Urinary bladder (tissue), 4 donors: ENCODE data around the gene C14orf93. TPM values are rescaled to one million over a fixed set of nuclear protein-coding genes. Genes with fewer than 3 reads are reported as not detected.

Experiments
- DNase-seq: peaks from one replicate; pipeline ENCODE4 v3.0.0-alpha.2; 2015; ENCODE audit errors: extremely low spot score
- H3K27ac ChIP-seq: one replicate; pipeline ENCODE4 v1.5.1; 2013; ENCODE audit warnings: low read depth, mild to moderate bottlenecking, moderate library complexity
- H3K36me3 ChIP-seq: one replicate; pipeline ENCODE4 v1.6.1; 2013; ENCODE audit warnings: mild to moderate bottlenecking, moderate library complexity; ENCODE audit not compliant: insufficient read depth
- H3K4me1 ChIP-seq: one replicate; pipeline ENCODE4 v1.6.1; 2013; ENCODE audit warnings: mild to moderate bottlenecking, moderate library complexity; ENCODE audit not compliant: insufficient read depth
- H3K4me3 ChIP-seq: one replicate; pipeline ENCODE4 v1.5.1; 2013; ENCODE audit warnings: low read depth, low read length
- WGBS: extraction: QIAGEN DNeasy Blood & Tissue Kit; methylation state at CpG from one replicate; pipeline ENCODE4 v1.1.7; 2013; 5-methylcytosine and 5-hydroxymethylcytosine counted together
- polyA plus RNA-seq: library from polyadenylated mRNA; stranded (reverse); fragments of 200-250 nt; gene quantifications from one replicate; pipeline ENCODE4 v1.2.3, GENCODE V29; 2013
- total RNA-seq: library from RNA; depleted of rRNA; stranded (reverse); fragments of >200 nt; gene quantifications from one replicate; pipeline ENCODE4 v1.2.3, GENCODE V29; 2014
- donor health status: healthy with polysubstance abuse.
- donor health status: healthy.

The C14orf93 gene
- total and polyA plus RNA-seq, 2 donors, result 10.4 to 14.5 TPM

GRCh38 chr14:23000860-23001259 lies 9.1 kb downstream of the C14orf93 start:
- Histone ChIP-seq H3K27ac (no peak overlapping the region), H3K36me3 (peaks cover 2% of the 10 kb centered on the region), H3K4me1 (no peaks in the 10 kb centered on the region), H3K4me3 (no peak overlapping the region)
- DNase-seq, result no peak
- WGBS, result 92% methylated on average over 2 of the region's 2 CpGs

DNA sequence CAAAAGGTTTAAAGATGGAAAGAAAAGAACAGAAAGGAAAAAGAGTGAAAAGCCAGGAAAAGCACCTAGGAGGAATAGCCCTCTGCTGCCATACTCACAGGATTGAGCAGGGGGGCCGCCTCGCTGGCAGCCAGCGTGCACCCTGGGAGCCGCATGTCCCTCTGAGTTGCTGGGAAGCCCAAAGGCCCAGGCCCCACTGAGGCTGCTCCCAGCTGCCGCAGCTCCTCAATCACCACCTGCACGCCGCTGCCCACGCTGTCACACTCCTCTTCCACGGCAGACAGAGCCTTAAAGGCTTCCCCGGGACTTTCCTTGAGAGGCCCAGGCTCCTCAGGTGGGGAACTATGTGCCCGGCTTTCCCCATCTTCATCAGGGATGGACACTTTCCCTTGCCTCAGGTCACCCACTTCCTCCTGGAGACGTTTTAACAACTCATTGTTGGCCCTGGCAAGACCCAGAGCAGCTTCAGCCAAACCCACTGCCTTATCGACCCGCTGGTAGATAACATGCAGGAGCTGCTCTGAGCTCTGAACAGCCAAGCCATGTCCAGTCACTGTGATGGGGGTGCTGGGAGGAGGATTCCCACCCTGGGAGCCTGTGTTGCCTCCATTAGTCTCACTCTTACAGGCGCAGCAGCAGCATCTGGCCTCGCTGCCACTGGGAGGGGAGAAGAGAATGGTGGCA lies 11.5 kb downstream of the C14orf93 start:
- Histone ChIP-seq H3K36me3 (peaks cover 2% of the 10 kb centered on the region), H3K4me3 (no peak overlapping the region), H3K4me1 (no peaks in the 10 kb centered on the region), H3K27ac (no peak overlapping the region)
- no peak for DNase-seq
- 87% methylated on average over 16 of the region's 16 CpGs for WGBS

DNA sequence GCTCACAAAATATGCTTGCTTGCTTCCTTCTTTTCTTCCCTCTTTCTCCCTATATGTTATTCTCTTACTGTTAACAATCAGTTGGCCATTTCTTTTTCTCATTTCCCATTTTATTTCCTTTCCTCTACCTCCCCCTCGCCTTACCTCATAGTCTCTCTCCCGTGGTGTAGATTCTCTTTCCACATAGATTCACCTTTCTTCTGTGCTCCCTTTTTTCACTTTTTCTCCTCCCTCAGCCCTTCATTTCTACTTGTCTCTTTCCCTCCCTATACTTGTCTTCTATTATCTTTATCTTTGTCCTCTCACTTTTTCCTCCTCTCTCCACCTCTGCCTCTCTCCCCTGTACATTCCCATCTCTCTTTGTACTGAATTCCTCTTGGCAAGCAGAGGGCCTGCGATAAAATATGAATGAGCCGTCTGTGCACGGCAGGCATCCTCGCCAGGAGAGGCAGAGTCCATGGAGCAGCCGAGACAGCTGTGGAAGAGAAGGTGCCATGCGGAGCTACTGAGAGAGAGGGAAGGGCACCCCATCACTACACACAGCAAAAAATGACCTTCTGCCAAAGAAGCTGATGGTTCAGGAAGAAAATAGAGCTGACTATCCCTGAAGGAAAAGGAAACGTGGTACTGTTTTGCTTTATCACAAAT lies 12.1 kb downstream of the C14orf93 start:
- Histone ChIP-seq H3K4me3 (no peak overlapping the region), H3K4me1 (no peaks in the 10 kb centered on the region), H3K36me3 (peaks cover 2% of the 10 kb centered on the region), H3K27ac (no peak overlapping the region)
- WGBS, result 75% methylated on average over 9 of the region's 9 CpGs
- no peak for DNase-seq

DNA sequence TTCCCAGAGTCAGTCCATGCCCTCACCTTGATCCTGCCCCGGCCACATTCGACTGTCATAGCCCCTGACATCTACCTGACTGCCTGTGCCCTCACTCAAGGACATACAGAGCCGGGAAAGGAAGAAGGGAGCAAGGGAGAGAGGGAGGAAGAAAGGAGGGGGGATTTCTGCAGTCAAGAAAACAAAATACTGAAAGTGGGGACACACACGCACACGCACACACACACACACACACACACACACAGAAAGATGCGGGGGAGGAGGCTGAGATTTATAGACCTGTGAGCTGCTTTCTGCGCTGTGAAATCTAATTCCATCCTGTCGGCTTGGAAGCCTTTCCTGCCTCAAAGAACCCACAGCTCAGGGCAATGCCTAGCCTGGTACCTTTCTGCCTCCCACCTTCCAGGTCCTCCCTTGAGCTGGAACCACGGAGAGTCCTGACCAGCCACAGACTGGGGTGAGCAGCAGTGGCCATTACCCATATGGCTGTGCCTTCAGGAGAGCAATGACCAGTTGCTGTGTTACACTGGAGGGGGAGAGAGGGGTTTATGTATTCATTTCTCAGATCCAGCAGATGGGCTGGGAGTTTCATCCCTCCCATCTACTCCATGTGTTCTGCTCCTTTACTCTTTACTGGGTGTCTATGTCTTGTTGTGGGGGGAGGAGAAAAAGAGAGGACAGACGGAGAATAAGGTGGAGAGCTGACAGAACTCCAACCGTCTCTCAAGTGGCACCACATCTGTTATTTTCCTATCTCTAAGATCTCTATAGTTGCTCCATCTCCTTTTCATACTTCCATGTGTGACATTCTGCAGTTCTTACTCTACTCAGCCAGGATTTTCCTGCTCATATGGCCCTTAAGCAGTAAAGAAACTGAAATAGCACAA lies 12.9 kb downstream of the C14orf93 start:
- WGBS, result 68% methylated on average over 11 of the region's 11 CpGs
- H3K27ac ChIP-seq, result no peak overlapping the region
- H3K36me3 ChIP-seq, result peaks cover 2% of the 10 kb centered on the region
- DNase-seq, result no peak
- H3K4me3 ChIP-seq, result no peak overlapping the region
- H3K4me1 ChIP-seq, result no peaks in the 10 kb centered on the region

DNA sequence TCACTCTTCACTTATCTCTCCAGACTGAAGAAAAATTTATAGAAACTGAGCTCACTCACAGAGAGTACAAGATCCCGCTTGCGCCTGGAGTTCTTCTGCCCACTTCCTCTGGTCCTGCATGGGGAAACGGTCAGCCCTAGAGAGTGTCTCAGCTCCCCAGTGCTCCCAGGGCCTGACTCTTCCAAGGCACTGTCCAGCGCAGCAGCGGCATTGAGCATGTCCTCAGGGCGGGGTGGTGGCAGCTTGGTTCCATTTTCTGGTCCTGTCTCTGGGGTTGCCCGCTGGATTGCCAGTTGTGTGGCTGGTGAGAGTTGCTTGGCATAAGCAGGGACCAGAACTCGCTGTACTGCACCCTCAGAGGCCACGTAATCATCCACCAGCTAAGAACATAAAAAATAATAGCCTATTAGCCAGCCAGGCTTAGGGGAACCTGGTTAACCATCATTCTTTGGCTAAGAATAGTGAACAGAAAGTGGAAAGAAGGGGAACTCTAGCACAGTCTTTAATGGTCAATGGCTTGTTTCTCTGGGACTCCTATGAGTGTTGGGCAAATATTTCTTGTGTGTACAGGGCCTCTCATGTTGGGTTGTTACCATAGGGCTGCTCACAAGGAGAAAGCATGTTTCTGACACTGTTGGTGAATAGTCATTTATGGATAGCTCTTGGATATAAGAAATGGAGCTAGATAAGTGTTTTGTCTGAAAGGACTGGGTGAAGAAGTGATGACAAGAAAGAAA lies 13.9 kb downstream of the C14orf93 start:
- Histone ChIP-seq H3K4me1 (no peaks in the 10 kb centered on the region), H3K4me3 (no peak overlapping the region), H3K36me3 (peaks cover 2% of the 10 kb centered on the region), H3K27ac (no peak overlapping the region)
- WGBS, result 93% methylated on average over 9 of the region's 9 CpGs
- no peak for DNase-seq

GRCh38 chr14:22994762-22995275 lies 15.1 kb downstream of the C14orf93 start:
- Histone ChIP-seq H3K27ac (no peak overlapping the region), H3K4me1 (no peaks in the 10 kb centered on the region), H3K4me3 (no peak overlapping the region), H3K36me3 (peaks cover 2% of the 10 kb centered on the region)
- DNase-seq, result no peak
- 5% methylated on average over 4 of the region's 4 CpGs for WGBS

- Histone ChIP-seq H3K4me3 (no peak overlapping the region), H3K4me1 (no peaks in the 10 kb centered on the region), H3K27ac (no peak overlapping the region), H3K36me3 (no peaks in the 10 kb centered on the region)
- no peak for DNase-seq
Measured at GRCh38 chr14:22993517-22993916, 16.4 kb downstream of the C14orf93 start.

GRCh38 chr14:22991852-22992251 lies 18.1 kb downstream of the C14orf93 start:
- 90% methylated on average over 8 of the region's 8 CpGs for WGBS
- no peak for DNase-seq
- Histone ChIP-seq H3K4me3 (no peak overlapping the region), H3K4me1 (no peaks in the 10 kb centered on the region), H3K27ac (no peak overlapping the region), H3K36me3 (no peaks in the 10 kb centered on the region)

DNA sequence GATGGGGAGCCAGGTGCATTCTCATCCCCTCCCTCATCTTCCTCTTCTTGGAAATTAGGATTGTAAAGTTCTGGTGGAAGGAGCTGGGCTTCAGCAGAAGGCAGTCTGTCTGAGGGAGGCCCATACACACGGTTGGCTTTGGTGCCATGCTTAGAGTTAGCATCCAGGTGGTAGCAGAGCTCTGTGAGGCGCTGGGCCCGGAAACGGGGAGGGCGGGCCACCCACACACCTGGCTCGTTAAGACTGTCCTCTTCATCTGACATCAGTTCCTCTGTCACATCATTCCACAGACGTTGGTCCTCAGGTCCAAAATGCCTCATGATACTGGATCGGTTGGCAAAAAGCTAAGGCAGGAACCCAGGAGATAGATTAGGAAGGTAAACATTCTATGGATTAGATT lies 22.7 kb downstream of the C14orf93 start:
- 84% methylated on average over 8 of the region's 8 CpGs for WGBS

DNA sequence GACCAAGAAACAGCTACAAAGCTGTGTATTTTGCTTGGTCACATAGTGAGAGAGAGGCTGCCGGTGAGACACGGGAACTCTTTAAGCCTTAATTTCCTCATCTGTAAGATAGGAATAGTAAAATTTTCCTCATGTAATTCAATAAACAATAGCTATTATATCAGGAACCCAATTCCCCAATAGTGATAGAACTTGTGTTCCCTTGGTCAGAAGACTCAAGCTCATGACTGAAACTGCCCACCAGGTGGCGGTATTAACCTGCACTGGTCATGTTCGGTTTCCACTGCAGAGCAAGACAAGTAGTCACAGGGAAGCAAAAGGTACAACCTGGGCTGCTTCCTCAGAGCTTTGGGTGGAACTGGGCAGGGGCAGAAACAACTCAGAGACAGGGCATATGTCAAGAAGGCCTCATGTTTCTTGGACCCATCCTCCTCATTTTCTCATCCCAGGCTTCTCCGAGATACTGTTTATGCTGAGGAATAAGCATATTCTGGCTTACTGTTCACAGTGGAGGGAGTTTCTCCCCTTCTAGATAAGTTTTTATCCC lies 23.4 kb downstream of the C14orf93 start:
- no peak overlapping the region for H3K4me3 ChIP-seq
- H3K36me3 ChIP-seq, result no peaks in the 10 kb centered on the region
- WGBS, result 22% methylated on average over 5 of the region's 5 CpGs
- no peak overlapping the region for H3K27ac ChIP-seq
- no peak for DNase-seq
- no peaks in the 10 kb centered on the region for H3K4me1 ChIP-seq

More for the DNA sequence above, 22.7 kb downstream of the C14orf93 start:
- Histone ChIP-seq H3K27ac (no peak overlapping the region), H3K4me1 (no peaks in the 10 kb centered on the region), H3K36me3 (no peaks in the 10 kb centered on the region), H3K4me3 (no peak overlapping the region)
- DNase-seq, result no peak

GRCh38 chr14:22985894-22986507 lies 23.9 kb downstream of the C14orf93 start:
- H3K36me3 ChIP-seq, result no peaks in the 10 kb centered on the region
- no peaks in the 10 kb centered on the region for H3K4me1 ChIP-seq
- H3K27ac ChIP-seq, result no peak overlapping the region
- H3K4me3 ChIP-seq, result no peak overlapping the region
- WGBS, result 65% methylated on average over 2 of the region's 2 CpGs
- DNase-seq, result no peak

DNA sequence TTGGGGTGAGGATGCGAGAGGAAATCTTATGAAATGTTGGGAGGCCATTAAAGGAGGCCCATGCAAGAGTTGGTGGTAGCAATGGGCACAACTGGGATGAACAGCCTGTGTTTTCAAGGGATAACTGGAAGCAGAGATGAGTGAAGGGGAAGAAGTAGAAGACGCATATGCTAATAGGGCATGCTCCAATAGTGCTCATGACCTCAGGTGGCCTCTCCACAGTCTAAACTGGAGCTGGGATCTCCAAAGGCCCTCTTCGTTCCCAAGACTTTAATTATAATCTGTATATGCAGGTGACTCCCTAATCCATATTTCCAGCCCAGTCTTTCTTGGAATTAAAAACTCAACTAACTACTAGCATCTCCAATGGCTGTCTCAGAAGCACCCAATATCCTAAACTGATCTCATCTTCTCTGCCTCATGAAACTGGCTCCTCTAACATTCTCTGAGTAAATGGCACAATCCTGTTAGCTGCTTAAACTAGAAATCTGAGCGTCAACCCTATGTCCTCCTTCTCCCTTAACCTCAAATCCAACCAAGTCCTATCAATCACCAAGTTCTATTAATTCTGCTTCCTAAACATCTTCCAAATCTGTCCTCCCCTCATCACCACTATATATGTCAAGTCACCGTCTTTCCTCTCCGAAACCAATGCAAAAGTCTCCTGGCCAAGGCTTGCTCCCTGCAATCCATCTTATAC lies 24.8 kb downstream of the C14orf93 start:
- WGBS, result 93% methylated on average over 6 of the region's 6 CpGs
- no peaks in the 10 kb centered on the region for H3K4me1 ChIP-seq
- H3K36me3 ChIP-seq, result no peaks in the 10 kb centered on the region
- DNase-seq, result no peak
- H3K4me3 ChIP-seq, result no peak overlapping the region
- H3K27ac ChIP-seq, result no peak overlapping the region
